Fibroblast of pulmonary artery (primary cell): ENCODE data around the gene SUGCT.
"Not testable (repeated sequence)": the region's sequence is repeated elsewhere in the genome, so short reads cannot be mapped to it uniquely, and the experiment has no call there.

Source experiments
- DNase-seq: peaks from one replicate; pipeline ENCODE4 v3.0.0-alpha.2; 2010; ENCODE audit warnings: low read depth
- H3K4me3 ChIP-seq: replicated peaks from 2 replicates; pipeline ENCODE4 v1.5.1; 2011; ENCODE audit warnings: low read depth, mild to moderate bottlenecking, control low read depth, low read length, moderate library complexity
- TF ChIP-seq, protein P1 (sequence below): IDR thresholded peaks from 2 replicates; pipeline ENCODE4 v1.5.1; 2011; ENCODE audit warnings: mild to moderate bottlenecking, control low read depth, low read length, inconsistent platforms; ENCODE audit errors: missing control alignments

Gene SUGCT

DNA sequence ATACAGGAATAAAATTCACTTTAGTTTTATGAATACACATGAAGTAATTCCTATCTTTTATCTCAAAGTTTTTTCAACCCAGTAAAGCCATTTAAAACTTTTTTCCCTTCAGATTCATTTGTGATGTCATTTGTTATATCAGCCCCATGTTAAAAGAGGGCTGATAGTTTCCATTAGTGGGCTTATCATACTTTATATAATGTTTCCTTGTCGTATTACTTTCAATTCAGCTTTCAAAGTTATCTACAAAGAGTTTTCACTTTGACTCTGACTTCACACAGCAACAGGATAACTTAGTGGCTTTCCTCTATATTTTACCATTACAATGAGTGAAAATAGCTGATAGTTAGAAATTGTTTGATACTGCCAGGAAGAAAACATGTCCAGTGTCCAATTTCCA is 484.8 kb downstream of the SUGCT start:
- DNase-seq, result no peak
- TF ChIP-seq, protein P1, sequence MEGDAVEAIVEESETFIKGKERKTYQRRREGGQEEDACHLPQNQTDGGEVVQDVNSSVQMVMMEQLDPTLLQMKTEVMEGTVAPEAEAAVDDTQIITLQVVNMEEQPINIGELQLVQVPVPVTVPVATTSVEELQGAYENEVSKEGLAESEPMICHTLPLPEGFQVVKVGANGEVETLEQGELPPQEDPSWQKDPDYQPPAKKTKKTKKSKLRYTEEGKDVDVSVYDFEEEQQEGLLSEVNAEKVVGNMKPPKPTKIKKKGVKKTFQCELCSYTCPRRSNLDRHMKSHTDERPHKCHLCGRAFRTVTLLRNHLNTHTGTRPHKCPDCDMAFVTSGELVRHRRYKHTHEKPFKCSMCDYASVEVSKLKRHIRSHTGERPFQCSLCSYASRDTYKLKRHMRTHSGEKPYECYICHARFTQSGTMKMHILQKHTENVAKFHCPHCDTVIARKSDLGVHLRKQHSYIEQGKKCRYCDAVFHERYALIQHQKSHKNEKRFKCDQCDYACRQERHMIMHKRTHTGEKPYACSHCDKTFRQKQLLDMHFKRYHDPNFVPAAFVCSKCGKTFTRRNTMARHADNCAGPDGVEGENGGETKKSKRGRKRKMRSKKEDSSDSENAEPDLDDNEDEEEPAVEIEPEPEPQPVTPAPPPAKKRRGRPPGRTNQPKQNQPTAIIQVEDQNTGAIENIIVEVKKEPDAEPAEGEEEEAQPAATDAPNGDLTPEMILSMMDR, result no peak
- H3K4me3 ChIP-seq, result no peak overlapping the region

DNA sequence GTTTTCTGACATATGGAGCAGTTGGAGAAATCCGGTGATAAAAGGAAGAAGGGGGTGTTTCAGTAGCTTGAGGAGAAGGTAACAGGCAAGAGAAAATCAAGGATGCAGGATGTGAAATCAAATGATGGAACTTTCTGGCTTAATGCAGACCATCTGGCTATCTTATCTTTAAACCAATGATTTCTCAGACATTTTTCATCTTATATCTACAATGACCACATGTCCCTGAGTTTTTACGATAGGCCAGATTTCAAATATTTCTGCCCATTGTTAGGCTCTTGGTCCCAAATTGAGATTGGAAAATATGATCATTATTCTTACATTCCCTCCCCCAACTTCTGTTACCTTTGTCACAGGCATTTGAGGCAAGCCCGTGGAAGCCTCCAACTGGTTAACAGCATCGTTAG is 486.8 kb downstream of the SUGCT start:
- H3K4me3 ChIP-seq, result no peak overlapping the region
- DNase-seq, result no peak
- TF ChIP-seq, protein P1, result no peak

DNA sequence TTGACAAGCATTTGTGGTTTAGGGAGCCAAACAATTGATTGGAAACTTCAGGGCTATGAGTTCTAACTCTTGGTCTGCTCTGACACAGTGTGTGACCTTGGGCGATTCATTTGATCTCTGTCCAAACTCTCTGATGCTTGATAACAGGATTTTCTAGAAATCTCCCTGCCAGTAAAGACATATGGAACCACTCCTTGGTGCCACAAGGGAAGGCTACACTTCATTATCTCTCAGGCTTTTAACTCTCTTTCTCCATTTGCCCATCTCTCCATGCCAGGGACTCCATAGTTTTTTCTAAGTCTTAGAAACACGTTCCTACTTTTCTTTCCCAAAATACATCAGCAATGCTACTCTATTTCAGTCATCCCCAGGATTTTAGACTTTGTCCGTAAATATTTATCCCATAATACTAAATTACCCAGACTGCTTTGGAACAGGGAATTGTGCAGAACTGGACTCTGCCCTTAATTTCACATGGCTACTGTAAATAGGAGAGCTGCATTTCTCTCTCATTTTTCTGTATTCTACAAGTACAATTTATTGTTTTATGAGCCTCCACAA is 488.2 kb downstream of the SUGCT start:
- no peak overlapping the region for H3K4me3 ChIP-seq
- TF ChIP-seq, protein P1, result no peak
- DNase-seq, result no peak

DNA sequence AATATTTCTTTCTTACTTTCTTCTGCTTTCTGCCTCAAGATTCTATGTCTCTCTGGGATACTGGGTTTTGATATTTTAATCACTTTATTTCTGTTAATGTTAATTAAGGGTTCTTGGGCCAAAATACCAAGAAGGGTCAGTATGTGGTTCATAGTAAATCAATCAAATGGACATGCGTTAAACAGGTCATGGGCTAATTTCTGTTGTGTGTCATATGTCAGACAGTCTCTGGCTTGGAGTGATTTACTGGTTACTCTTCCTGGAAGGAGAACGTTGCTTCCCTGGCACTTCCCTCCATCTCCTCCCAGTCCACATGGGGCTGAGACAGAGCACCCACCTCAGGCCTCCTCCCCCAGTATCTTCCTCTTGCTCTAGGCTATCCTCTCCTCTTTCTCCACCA is 489.1 kb downstream of the SUGCT start:
- TF ChIP-seq, protein P1, result no peak
- no peak for DNase-seq
- H3K4me3 ChIP-seq, result no peak overlapping the region

DNA sequence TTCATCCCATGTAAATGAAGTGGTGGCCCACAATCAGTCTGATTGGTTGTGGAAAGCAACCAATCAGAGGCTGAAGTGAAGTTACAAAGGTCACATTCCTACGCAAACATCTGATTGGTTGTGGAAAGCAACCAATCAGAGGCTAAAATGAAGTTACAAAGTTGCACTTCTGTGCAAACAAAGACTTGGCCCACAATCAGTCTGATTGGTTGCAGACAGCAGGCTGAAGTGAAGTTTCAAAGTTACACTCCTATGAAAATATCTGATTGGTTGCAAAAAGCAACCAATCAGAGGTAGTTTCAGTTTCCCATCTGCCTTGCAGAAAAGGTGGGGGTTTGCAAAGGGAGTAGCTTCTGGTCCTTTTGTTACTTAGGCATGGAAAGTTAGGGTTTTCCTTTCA is 492.6 kb downstream of the SUGCT start:
- H3K4me3 ChIP-seq, DNase-seq: not testable (repeated sequence)

DNA sequence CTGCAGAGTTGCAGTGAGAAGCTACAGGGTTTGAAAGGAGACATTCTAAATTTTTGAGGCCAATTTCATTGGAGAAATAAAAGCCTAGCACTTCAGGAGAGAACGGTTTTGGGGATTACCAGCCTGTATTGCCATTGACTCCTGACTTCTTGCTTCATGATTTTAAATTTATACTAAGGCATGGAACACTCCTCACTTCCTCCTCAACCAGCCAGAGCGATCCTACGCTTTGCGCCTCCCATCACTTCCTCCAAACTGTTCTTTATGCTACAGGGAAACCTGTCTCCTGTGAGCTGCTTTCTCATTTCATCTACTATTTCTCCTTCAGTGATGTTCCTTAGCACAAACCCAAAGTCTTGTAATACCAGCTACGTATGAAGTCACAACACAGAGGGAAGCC is 495.1 kb downstream of the SUGCT start:
- no peak for DNase-seq
- no peak overlapping the region for H3K4me3 ChIP-seq
- TF ChIP-seq, protein P1, result no peak

DNA sequence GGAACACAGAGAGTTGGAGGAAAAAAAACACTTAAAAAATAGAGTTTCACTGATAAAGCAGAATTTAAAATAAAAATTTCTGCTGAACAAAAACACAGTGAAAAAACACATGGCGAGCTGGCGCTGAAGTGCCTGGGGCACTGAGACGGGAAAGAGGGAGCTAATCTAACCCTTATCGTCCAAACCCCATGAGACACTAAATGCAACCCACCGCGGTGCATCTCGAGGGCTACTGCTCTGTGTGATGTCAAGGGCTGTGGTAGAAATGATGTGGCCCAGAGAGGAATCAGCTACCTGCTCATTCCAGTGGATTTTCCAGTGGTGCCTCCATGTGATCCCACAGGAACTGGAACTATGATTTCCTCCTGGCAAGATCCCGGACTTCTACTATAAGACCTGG is 499.3 kb downstream of the SUGCT start:
- no peak for DNase-seq
- TF ChIP-seq, protein P1, result no peak
- H3K4me3 ChIP-seq, result no peak overlapping the region
